Activated naive CD8-positive, alpha-beta T cell treated with anti-CD3 and anti-CD28 coated beads, Interleukin-2, amount 50 U/mL, for 16 hours (primary cell): Measurements from ENCODE around the gene SH3BGR.
"Not testable (repeated sequence)": the region's sequence is repeated elsewhere in the genome, so short reads cannot be mapped to it uniquely, and the experiment has no call there.

Experiments
- DNase-seq: peaks from one replicate; pipeline ENCODE4 v3.0.0-alpha.2; 2020; ENCODE audit warnings: low read depth, low spot score

Gene SH3BGR

DNA sequence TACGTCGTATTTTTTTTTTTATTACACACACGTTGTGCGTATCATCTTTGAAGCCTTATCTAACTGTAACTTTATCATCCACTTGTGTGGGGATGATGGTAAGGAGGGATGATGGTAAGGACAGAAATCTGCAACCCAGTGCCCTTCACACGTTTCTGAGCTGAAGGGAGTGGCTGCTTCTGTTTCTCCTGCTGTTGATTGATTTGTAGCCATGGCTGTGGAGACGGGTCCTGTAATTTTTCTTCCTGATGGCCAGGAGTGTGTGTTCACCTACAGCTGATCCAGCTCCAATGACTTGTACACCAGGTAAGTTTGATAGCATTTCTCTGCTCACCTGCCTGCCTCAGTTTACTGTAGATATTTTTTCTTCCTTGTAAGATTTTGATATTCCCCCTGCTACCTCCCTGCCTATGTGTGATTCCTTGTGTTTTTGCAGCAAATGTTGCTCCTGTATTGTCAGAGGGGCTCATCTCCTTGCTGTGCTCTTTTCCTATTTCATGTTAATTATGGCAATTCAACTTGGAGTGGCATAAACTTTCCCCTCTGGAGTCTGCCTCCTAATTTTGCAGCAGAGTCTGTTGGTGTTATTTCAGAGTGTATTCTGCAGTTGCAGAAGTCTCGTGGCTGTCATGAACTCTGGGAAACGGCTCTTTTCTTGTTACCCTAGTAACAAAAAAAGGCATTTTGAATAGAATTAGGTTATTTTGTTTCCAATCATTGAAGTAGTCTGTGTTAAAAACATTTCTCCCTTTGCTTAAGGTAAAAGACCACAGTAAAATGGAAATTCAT is 64.1 kb downstream of the SH3BGR start:
- DNase-seq = no peak

DNA sequence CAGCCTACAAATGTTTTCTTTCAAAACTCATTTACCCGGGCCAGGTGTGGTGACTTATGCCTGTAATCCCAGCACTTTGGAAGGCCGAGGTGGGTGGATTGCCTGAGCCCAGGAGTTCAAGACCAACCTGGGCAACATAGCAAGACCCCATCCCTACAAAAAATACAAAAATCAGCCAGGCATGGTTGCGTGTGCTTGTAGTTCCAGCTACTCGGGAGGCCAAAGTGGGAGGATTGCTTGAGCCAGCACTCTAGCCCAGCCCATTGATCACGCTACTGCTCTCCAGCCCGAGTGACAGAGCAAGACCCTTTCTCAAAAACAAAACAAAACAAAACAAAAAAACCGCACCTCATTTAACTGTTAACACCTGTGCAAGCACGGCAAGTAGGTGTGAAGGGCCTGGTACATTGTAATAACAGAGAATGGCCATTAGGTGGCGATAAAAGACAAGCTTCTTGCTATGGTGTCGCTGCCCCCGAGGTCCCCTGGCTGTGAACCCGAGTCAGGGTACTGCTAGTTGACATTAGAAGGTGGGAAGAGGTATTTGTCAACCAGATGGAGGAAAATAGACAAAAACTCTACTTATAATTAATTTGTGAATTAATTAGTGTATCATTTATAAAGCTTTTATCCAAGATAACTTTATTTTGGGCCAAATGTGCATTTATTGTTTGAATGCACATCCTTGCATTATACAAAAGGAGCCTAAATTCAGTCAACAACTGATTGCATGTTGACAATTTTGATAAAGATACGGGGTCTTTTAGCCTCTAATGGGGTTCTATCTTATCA is 66.5 kb downstream of the SH3BGR start:
- DNase-seq = no peak

DNA sequence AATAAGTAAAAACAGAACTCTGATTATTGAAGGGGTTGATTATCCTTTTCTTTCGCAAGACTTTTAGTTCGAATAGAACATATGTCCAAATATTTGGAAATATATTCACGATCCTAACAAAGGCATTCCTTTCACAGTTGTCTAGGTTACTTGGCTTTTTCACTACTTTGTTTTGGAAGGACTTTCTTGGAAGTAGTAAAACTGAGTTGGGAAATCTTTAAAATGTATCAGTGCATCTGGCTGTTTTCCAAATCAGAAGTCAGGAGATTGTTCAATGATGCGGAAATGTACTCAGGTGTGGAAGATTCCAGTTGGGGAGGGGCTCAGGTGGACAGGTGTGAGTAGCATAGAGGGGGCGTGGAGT is 67.1 kb downstream of the SH3BGR start:
- no peak for DNase-seq

DNA sequence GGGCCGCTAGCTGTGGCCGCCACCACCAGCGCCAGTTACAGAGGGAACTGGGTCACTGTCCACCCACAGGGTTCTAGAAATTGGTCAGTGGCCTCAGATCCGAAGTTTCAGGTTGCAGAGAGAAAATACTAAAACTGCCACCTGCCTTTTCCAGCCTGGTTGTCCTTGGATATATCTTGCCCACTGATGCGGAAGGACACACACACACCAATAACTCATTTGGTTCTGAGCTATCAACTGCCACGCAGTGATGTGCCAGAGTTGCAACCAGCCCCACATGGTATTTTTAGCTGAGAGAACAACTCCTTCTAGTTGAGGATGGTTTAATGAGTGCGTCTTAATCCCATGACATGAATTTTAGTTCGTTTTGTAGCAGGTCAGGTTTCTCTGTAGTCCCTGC is 68.1 kb downstream of the SH3BGR start:
- no peak for DNase-seq

DNA sequence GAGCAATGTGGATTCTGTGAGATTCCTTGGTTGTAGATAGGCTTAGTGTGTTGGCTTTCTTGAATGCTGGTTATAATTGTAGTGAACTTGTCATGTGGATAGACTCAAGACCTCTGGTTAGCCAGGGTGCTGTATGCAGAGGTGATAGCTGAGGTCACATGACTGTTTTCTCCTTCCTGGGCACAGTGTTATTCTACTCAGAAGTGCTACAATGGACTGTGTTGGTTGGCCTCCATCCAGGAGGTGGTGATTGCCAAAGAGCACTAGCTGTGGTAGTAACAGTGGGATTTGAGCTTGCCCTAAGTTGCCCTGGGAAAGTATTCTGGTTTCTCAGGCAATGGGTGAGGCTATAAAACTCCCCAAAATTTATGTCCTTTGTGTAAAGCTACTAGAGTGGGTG is 71.6 kb downstream of the SH3BGR start:
- DNase-seq = no peak

DNA sequence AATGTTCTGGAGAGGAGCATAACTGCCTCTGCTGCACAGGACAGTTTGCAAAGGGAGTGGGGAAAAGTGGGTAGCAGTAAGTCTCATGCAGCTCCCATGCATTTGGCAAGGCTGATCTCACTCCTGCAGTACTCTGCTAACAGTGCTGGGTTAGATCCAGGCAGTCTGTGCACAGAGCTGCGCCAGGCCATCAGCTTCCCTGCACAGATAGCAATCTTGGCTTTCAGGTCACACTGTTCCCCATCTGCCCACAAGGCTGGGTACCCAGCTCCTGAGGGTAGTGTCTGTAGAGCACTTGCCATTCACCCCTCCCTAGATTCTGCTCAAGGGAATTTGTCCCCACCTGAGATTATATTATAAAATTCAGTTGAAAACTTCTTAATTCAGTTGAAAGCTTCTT is 72.1 kb downstream of the SH3BGR start:
- no peak for DNase-seq

DNA sequence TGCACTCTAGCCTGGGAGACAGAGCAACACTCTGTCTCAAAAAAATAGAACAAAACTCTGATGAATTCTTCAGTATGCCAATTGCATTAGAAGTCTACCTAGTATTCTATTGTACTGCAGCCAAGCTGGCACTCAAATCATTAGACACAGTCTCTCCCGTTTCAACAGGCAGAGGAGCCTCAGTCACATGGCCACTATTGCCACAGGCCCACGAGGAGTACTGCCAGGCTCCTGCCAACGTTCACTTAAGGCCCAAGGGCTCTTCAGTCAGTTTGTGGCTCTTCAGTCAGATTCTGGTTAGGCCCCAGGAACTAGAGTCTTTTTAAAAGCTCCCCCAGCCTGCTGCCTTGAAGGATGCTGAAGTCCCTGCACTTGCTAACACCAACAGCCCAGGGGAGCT is 73.4 kb downstream of the SH3BGR start:
- DNase-seq = no peak

DNA sequence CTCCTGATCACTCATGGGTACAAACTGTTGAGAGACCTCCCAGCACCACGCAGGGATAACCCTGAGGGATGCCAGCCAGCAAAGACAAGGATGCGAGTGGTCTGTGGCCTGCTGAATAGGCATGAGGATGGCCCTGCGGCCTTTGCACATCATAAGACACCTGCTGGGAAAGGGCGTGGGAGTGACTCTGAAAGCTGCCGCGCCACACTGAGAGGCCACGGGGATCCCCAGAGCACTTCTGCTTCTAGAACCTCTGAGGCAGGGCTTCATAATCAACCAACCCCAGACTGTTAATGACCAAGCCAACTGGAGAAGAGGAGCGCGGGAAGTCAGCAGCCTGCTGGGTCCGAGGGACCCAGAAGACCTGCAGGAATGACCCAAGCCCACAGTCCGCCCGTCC is 73.8 kb downstream of the SH3BGR start:
- no peak for DNase-seq

DNA sequence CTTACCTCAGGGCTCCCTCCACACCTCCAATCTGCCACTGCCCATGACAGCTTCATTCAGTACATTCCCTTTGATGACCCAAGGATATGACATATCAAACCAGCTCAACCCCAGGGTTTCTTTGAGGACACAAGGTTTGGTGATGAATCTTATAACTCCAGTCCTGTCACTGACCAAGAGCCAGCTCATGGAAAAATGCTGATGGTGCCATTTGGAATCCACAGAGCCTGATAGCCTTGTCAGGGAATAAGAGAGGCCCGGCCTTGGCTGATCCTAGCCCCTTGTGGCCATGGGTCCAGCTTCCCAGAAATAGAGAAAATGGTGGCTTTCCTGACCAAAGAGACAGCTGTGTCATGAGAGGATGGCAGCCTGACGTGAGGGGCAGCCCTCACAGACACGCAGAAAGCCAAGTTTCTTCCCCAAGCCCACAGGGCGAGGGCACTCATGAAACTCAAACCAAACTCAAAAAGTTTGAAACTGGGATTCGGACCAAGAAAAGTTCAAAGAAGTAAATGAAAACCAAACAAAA is 75.4 kb downstream of the SH3BGR start:
- no peak for DNase-seq

DNA sequence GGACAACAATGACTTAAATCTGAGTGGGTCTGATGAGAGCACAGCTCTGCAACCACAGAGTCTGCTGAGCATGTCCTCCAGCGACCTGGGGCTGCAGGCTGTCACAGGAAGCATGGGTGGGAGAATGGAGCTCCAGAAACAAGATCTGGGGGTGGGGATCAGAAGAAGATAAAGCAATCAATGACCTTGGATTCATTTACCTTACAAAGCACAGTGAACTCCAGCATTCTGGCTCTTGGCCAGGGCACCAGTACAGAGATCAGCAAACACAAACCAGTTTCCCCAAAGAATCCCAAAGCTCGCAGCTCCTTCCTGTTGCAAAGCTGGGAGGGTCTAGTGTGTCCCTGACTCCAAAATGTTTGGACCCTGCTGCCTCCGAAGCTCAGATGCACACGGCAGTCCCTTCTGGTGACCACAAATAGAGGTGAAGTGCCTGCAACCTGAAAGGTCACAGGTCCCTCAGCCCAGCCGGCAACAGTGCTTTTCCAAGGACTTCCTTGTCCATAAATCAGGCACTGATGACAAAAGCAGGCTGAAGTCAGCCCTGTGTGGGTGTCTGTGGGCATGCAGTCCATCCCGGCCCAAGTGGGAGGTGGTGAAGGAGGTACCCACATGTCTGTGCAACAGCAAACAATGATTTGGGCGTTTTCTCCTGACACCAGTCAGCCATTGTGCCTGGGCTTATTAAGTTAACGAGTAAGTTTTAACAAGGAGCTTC is 76.1 kb downstream of the SH3BGR start:
- DNase-seq = no peak

DNA sequence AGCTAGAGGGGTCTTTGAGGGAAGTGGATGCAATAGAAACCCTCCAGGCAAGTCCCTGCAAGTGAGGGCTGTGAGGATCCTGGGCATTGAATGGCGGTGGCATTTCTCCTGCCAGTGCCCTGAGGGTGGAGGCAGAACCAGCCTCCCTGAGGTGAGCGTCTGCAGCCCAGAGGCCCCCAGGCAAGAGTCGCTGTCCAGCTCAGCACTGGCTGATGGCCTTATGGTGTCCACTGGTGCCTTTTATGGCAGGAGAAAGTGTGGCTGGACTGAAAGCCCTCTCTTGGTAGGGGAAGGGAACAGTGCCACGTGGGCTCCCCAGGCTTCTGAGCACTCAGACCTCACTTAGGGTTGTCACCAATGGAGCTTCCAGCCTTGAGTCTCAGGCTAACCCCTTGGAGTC is 77.3 kb downstream of the SH3BGR start:
- DNase-seq = no peak

DNA sequence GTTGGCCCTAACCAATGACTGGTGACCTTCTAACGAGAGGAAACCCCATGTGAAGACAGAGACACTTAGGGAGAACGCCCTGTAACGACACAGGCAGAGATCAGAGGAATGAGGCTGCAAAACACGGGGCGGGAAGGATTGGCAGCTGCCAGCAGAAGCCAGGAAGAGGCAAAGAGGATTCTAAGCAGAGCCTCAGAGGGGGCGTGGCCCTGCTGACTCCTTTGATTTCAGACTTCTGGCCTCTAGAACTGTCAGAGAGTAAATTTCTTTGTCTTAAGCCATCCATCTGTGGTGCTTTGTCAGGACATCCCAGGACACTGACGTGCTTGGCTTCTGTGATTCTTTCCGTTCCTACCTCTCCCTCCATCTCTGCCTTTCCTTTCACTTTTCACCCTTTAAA is 79.3 kb downstream of the SH3BGR start:
- DNase-seq = no peak

DNA sequence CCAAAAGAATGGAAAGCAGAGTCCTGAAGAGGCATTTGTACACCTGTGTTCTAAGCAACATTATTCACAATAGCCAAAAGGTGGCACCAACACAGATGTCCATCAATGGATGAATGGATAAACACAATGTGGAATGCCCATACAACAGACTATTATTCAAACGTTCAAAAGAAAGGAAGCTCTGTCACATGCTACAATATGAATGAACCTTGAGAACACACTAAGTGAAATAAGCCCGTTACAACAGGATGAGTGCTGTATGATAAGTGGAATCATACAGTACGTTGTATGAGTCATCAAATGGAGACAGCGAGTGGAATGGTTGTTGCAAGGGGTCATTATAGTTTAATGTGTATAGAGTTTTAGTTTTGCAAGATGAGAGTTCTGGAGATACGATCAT is 80.1 kb downstream of the SH3BGR start:
- no peak for DNase-seq

DNA sequence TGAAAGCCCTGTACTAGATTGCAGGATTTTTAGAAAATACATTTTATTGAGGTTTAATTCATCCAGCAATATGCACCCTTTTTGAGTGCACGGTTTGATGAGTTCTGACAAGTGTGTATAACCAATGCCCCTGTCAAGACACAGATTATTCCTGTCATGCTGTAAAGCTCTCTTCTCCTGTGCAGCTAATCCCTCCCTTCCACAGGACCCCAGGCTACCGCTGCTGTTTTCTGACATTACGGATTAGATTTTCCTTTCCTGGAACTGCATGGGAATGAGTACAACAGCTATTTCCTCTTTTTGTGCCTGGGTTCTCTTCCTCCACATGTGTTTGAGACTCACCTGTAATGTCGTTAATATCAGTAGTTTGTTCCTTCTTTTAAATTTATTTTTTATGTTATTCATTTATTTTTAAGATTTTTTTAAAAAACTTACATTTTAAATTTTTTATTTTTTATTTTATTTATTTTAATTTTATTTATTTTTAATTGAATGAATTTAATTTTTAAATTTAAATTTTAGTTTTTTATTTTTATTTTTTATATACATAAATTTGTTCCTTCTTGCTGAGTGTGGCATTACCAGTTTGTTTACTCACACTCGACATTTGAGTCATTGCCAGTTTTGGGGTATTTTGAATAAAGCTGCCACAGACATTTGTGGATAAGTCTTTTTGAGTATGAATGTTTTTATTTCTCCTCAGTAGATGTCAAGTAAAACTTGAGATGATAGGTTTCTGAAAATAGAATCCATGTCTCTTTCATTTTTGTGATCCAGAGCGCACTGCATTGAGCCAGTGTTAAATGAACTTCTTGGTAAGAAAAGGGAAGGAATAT is 82.0 kb downstream of the SH3BGR start:
- no peak for DNase-seq

DNA sequence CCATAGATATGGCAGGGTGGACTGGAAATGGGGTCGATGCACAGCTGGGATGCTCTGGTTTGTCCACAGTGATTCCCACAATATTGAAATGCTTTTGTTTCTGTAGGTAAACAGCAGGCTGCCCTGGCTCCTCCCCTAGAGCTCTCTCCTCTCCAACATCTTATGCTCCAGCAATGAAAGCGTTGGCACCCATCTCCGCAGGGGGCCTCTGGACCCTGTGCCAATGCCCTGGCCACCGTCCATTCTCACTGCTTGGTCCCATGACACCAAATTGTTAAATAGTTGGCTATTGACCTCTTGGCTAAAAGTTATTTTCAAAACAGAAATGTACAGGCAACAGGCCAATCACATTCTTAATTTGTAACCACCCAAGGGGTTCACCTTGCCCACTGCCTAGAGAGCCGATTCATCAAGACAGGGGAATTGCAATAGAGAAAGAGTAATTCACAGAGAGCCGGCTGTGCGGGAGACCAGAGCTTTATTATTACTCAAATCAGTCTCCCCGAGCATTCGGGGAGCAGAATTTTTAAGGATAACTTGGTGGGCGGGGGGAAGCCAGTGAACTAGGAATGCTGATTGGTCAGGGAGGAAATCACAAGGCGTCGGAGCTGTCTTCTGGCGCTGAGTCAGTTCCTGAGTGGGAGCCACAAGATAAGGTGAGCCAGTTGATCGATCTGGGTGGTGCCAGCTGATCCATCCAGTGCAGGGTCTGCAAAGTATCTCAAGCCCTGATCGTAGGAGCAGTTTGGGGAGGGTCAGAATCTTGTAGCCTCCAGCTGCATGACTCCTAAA is 84.1 kb downstream of the SH3BGR start:
- no peak for DNase-seq

DNA sequence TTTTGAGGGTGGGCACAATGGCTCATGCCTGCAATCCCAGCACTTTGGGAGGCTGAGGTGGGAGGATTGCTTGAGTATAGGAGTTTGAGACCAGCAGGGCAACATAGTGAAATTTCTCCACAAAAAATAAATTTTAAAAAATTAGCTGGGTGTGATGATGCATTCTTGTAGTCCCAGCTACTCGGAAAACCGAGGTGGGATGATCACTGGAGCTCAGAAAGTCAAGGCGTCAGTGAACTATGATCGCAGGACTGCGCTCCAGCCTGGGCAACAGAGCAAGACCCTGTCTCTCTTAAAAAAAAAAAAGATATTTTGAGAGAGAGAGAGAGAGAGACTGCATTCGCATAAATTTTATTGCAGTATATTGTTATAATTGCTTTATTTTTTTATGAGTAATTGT is 85.1 kb downstream of the SH3BGR start:
- DNase-seq = no peak

DNA sequence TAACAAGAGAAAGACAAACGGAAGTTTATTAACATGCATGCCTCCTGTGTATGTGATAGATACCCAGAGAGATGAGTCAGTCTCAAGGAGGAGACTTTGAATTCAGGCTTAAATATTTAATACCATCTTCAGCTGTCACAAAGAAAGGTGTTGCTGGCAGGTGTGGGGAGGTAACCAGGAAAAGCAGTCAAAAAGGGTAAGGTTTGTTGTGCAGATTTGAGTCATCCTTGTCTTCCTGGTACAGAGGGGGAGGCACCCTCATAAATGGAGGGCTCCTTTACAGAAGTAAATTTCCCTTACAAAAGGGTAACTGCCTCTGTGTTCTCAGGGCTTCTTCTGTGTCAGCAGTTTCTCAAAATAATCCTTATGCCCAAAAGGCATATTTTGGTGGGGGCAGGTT is 85.8 kb downstream of the SH3BGR start:
- DNase-seq = no peak

DNA sequence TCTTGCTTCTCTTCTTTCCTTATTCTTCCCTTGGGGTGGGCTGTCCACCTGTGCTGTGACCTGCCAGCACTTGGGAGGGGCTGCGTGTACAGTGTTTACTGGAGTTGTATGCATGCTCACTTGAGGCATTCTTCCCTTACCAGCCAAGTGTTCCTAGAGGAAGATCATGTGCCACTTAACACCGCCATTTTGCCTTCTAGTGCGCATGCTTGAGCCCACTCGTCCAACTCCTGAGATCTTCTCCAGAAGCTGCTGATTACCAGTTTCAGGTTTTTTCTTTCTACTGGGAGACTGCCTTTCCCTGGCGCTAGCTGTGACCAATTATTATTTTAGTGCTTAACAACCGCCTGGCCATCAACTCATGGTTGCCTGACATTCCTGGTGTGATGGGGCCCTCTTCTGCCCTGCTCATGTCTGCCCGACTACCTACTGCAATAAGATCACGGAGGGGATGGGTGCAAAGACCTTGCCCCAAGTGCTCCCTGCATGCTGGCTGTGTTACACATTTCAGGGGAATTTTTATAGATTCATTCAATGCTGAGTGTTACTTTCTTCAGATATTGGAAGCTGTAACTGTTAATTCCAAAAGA is 86.8 kb downstream of the SH3BGR start:
- no peak for DNase-seq

DNA sequence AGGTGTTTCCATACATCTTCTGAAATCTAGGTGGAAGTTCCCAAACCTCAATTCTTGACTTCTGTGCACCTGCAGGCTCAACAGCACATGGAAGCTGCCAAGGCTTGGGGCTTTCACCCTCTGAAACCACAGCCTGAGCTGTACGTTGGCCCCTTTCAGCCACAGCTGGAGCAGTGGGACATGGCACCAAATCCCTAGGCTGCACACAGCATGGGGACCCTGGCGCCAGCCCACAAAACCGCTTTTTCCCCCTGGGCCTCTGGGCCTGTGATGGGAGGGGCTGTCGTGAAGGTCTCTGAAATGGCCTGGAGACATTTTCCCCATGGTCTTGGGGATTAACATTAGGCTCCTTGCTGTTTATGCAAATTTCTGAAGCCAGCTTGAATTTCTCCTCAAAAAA is 88.6 kb downstream of the SH3BGR start:
- not testable (repeated sequence) for DNase-seq

DNA sequence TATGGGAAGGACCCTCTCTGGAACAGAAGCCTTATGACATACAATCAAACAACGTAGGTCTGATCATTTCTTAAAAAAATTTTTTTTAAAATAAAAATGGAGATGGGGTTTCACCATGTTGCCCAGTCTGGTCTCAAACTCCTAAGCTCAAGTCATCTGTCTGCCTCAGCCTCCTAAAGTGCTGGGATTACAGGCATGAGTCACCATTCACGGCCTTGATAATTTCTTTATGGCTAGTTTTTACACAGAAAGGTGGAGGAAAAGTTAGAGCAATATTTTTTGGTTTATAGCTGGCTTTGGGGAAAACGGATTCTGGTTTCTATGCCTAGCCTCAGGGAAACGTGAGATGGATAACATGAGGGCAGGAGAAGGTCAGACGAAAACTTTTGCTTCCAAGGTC is 91.0 kb downstream of the SH3BGR start:
- DNase-seq = no peak
